PC-9 (cell line): Measurements from ENCODE around the gene VEPH1. TPM values are rescaled to one million over a fixed set of nuclear protein-coding genes. Genes with fewer than 3 reads are reported as not detected.

Source experiments
- BruUV-seq: library from RNA; stranded (reverse); fragments of 400-500 nt; replicated peaks from 2 replicates; lab custom pipeline; 2021; lab: Mats Ljungman, UMichigan
- CTCF ChIA-PET: fragments of 300-600 bp; sonication (Branson Sonifier 250); formaldehyde crosslinking; loops from one replicate; lab custom pipeline; 2022; ENCODE audit warnings: antibody characterized with exemption; lab: Charles Lee
- POLR2A ChIA-PET: fragments of 300-600 bp; sonication (Branson Sonifier 250); formaldehyde crosslinking; loops from one replicate; lab custom pipeline; 2022; ENCODE audit warnings: antibody characterized with exemption; ENCODE audit not compliant: unreplicated experiment; lab: Charles Lee
- DNase-seq, 2 experiments: peaks; one replicate each; pipeline versions ENCODE4 v3.0.0 to v3.0.0-alpha.2; 2015 to 2022; ENCODE audit warnings: mixed read lengths in 1 of 2
- H2AFZ ChIP-seq: fragments of 200-600 bp; sonication (generic); 2 replicates; pipeline ENCODE4 v1.8.1; 2017; ENCODE audit warnings: antibody characterized with exemption
- H3F3A ChIP-seq: fragments of 200-600 bp; sonication (generic); 2 replicates; pipeline ENCODE4 v1.8.1; 2017; ENCODE audit warnings: antibody characterized with exemption, mild to moderate bottlenecking, low read depth; ENCODE audit not compliant: insufficient read depth
- H3K27ac ChIP-seq: fragments of 200-600 bp; sonication (generic); 2 replicates; pipeline ENCODE4 v1.6.1; 2016; ENCODE audit warnings: mixed run types
- H3K27me3 ChIP-seq: fragments of 200-600 bp; sonication (generic); 2 replicates; pipeline ENCODE4 v1.6.1; 2016; ENCODE audit warnings: low read depth, mixed run types; ENCODE audit not compliant: insufficient read depth
- H3K36me3 ChIP-seq: fragments of 200-600 bp; sonication (generic); 2 replicates; pipeline ENCODE4 v1.6.1; 2016; ENCODE audit warnings: low read depth, mixed run types
- H3K4me1 ChIP-seq: fragments of 200-600 bp; sonication (generic); replicated peaks from 2 replicates; pipeline ENCODE4 v1.6.1; 2016; ENCODE audit warnings: mixed run types; ENCODE audit not compliant: insufficient read depth
- H3K4me2 ChIP-seq: fragments of 200-600 bp; sonication (generic); 2 replicates; pipeline ENCODE4 v1.6.1; 2017; ENCODE audit warnings: mixed run types
- H3K4me3 ChIP-seq: fragments of 200-600 bp; sonication (generic); 2 replicates; pipeline ENCODE4 v1.6.1; 2016; ENCODE audit warnings: mixed run types
- H3K79me2 ChIP-seq: fragments of 200-600 bp; sonication (generic); 2 replicates; pipeline ENCODE4 v1.6.1; 2017; ENCODE audit warnings: low read depth, mixed run types
- H3K9me2 ChIP-seq: fragments of 200-600 bp; sonication (generic); 2 replicates; pipeline ENCODE4 v1.8.1; 2017; ENCODE audit warnings: mild to moderate bottlenecking; ENCODE audit not compliant: insufficient read depth
- H3K9me3 ChIP-seq: fragments of 200-600 bp; sonication (generic); 2 replicates; pipeline ENCODE4 v1.8.1; 2016; ENCODE audit warnings: low read depth; ENCODE audit not compliant: insufficient read depth
- H4K20me1 ChIP-seq: fragments of 200-600 bp; sonication (generic); 2 replicates; pipeline ENCODE4 v1.8.1; 2017; ENCODE audit not compliant: insufficient read depth
- EZH2 ChIP-seq: fragments of 200-600 bp; sonication (generic); IDR thresholded peaks from 2 replicates; pipeline ENCODE4 v1.8.0; 2017; ENCODE audit warnings: antibody characterized with exemption, low read depth
- intact Hi-C: fragments of 100-400 bp; cut with micrococcal nuclease; formaldehyde crosslinking; loops from one replicate; pipeline ENCODE4 v1.10.0; 2022; ENCODE audit not compliant: unreplicated experiment
- total RNA-seq: library from RNA; stranded (reverse); gene quantifications from 2 replicates; pipeline ENCODE4 v1.2.3, GENCODE V29; 2021
- TF ChIP-seq, protein P1 (sequence below): fragments of 200-600 bp; sonication (generic); conservative IDR thresholded peaks from 2 replicates; pipeline ENCODE4 v1.6.1; 2017; ENCODE audit warnings: mixed run types, antibody characterized with exemption, mild to moderate bottlenecking, moderate library complexity

The VEPH1 gene
- total RNA-seq, 1 experiment from 2014 or later, result 4.0 TPM

DNA sequence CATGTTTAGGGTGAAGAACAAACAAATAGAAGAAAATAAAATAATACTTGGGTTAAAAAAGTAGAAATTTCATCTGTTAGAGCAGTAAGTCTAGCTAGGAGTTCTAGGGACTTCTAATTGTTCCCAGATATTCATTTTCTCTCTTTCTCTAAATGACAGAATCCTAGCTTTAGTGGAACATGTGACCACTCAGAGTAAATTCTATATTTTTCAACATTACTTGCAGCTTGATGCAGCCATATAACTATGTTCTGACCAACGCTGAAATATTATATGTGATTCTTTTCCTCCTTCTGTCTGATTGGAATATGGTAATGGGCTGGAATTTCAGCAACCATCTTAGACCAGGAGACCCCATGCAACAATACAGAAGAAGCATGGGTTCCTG, 58.4 kb downstream of the VEPH1 start:
- H3K36me3 ChIP-seq, result 0 out of 2 replicates have a peak, but pooled peaks cover 11% of the 10 kb centered on the region
- H3K27ac ChIP-seq, result no peak overlapping the region
- no peak overlapping the region for H2AFZ ChIP-seq
- no peak overlapping the region for H3K4me3 ChIP-seq
- BruUV-seq, result no TSS peak
- DNase-seq, result no peak
- no peaks in the 10 kb centered on the region for H3K27me3 ChIP-seq
- no peaks in the 10 kb centered on the region for H3K9me2 ChIP-seq
- H3K4me2 ChIP-seq, result no peak overlapping the region
- H3K9me3 ChIP-seq, result no peaks in the 10 kb centered on the region
- CTCF ChIA-PET, result no interaction called here
- no peaks in the 10 kb centered on the region for H3K79me2 ChIP-seq
- 0 out of 2 replicates have a peak, but pooled peaks cover 8% of the 10 kb centered on the region for H3F3A ChIP-seq
- intact Hi-C loops, result no loop called here
- no peaks in the 10 kb centered on the region for H4K20me1 ChIP-seq
- TF ChIP-seq, protein P1, sequence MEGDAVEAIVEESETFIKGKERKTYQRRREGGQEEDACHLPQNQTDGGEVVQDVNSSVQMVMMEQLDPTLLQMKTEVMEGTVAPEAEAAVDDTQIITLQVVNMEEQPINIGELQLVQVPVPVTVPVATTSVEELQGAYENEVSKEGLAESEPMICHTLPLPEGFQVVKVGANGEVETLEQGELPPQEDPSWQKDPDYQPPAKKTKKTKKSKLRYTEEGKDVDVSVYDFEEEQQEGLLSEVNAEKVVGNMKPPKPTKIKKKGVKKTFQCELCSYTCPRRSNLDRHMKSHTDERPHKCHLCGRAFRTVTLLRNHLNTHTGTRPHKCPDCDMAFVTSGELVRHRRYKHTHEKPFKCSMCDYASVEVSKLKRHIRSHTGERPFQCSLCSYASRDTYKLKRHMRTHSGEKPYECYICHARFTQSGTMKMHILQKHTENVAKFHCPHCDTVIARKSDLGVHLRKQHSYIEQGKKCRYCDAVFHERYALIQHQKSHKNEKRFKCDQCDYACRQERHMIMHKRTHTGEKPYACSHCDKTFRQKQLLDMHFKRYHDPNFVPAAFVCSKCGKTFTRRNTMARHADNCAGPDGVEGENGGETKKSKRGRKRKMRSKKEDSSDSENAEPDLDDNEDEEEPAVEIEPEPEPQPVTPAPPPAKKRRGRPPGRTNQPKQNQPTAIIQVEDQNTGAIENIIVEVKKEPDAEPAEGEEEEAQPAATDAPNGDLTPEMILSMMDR, result no peak
- no peak for TF ChIP-seq EZH2
- POLR2A ChIA-PET, result no interaction called here
- peaks cover 22% of the 10 kb centered on the region for H3K4me1 ChIP-seq

DNA sequence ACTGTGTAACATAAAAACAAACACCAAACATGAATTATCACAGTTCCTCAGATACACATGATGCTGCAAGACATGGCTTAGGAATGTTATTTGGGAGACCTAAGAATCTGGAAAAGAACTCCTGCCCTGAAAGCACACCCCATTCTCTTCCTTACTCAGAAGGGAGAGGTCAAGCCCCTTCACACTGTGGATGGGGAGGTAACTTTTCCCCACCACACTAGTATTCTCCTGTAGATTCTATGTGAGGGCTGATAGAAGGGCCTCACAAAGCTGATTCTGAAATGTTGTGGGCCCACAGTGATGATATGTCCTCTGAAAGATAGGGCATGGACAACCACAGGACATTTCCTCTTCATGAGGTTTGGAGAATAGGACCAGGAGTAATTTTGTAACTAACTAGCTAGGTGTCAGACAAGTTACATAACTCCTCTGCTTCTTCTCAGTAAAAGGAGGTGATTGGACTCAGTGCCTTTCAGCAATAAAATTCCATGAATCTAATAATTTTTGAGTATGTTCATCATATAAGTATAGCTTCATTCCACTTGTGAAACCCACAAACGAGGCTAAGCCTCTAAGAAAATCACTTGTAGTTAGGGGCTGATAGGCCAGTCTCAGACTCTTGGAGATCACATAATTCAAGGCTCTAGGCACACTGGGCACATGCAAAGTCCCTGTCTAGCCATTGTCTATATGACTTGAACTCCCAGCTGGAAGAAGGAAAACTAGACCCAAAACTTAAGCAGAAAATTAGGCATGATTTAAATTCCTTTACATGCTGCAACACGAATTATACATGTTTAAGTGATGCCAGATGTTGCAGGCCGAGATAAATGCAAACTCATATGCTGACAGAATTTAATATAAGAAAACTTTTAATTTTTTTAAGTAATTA, 59.1 kb downstream of the VEPH1 start:
- Histone ChIP-seq H3K36me3 (0 out of 2 replicates have a peak, but pooled peaks cover 11% of the 10 kb centered on the region), H3K9me3 (no peaks in the 10 kb centered on the region), H3K9me2 (no peaks in the 10 kb centered on the region), H2AFZ (no peak overlapping the region), H3K4me3 (no peak overlapping the region), H3K4me2 (no peak overlapping the region), H3K4me1 (peaks cover 25% of the 10 kb centered on the region), H3F3A (0 out of 2 replicates have a peak, but pooled peaks cover 8% of the 10 kb centered on the region), H3K27me3 (no peaks in the 10 kb centered on the region), H4K20me1 (no peaks in the 10 kb centered on the region), H3K27ac (no peak overlapping the region), H3K79me2 (peaks cover 1% of the 10 kb centered on the region; the same call in 1 of the 2 replicates)
- no TSS peak for BruUV-seq
- TF ChIP-seq, protein P1, result no peak
- TF ChIP-seq EZH2, result no peak
- CTCF ChIA-PET, result no interaction called here
- POLR2A ChIA-PET, result no interaction called here
- DNase-seq, result no peak
- intact Hi-C loops, result no loop called here

DNA sequence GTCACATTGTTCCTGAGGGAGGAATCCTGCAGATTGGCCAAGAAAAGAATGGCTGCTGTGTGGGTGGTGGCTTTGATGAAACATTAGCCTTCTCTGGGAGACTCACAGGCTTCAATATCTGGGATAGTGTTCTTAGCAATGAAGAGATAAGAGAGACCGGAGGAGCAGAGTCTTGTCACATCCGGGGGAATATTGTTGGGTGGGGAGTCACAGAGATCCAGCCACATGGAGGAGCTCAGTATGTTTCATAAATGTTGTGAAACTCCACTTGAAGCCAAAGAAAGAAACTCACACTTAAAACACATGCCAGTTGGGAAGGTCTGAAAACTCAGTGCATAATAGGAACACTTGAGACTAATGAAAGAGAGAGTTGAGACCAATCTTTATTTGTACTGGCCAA, 60.5 kb downstream of the VEPH1 start:
- intact Hi-C loops, result no loop called here
- no peak overlapping the region for H3K4me3 ChIP-seq
- H4K20me1 ChIP-seq, result no peaks in the 10 kb centered on the region
- BruUV-seq, result no TSS peak
- H3K4me1 ChIP-seq, result peaks cover 35% of the 10 kb centered on the region
- no peak for DNase-seq
- 0 out of 2 replicates have a peak, but pooled peaks cover 8% of the 10 kb centered on the region for H3F3A ChIP-seq
- peaks cover 7% of the 10 kb centered on the region; the same call in 1 of the 2 replicates for H3K79me2 ChIP-seq
- H2AFZ ChIP-seq, result no peak overlapping the region
- H3K36me3 ChIP-seq, result 0 out of 2 replicates have a peak, but pooled peaks cover 11% of the 10 kb centered on the region
- H3K4me2 ChIP-seq, result no peak overlapping the region
- POLR2A ChIA-PET, result no interaction called here
- no peaks in the 10 kb centered on the region for H3K9me3 ChIP-seq
- no peaks in the 10 kb centered on the region for H3K27me3 ChIP-seq
- H3K27ac ChIP-seq, result no peak overlapping the region
- CTCF ChIA-PET, result interaction anchor here (0.7 kb wide), 1 partner anchor 1447 kb away, joined by 3 read pairs; no protein-coding TSS in a partner anchor
- H3K9me2 ChIP-seq, result no peaks in the 10 kb centered on the region
- no peak for TF ChIP-seq EZH2
- TF ChIP-seq, protein P1, result no peak
